GM23248 (cell line): ENCODE measurements around the gene CD244. TPM values are rescaled to one million over a fixed set of nuclear protein-coding genes. Genes with fewer than 3 reads are reported as not detected.

ENCODE experiments used
- DNase-seq: peaks from one replicate; pipeline ENCODE4 v3.0.0-alpha.2; 2015
- H2AFZ ChIP-seq: fragments of 200-600 bp; sonication (generic); 2 replicates; pipeline ENCODE4 v1.6.1; 2016; ENCODE audit warnings: antibody characterized with exemption
- H3F3A ChIP-seq: fragments of 200-600 bp; sonication (generic); 2 replicates; pipeline ENCODE4 v1.6.1; 2016; ENCODE audit warnings: mild to moderate bottlenecking, antibody characterized with exemption, mixed run types; ENCODE audit not compliant: insufficient read depth
- H3K27ac ChIP-seq: fragments of 200-600 bp; sonication (generic); 2 replicates; pipeline ENCODE4 v1.5.1; 2016; ENCODE audit warnings: mild to moderate bottlenecking
- H3K27me3 ChIP-seq: fragments of 200-600 bp; sonication (generic); replicated peaks from 2 replicates; pipeline ENCODE4 v1.6.1; 2016; ENCODE audit warnings: mild to moderate bottlenecking; ENCODE audit not compliant: insufficient read depth
- H3K36me3 ChIP-seq: fragments of 200-600 bp; sonication (generic); 2 replicates; pipeline ENCODE4 v1.6.1; 2016; ENCODE audit warnings: low read depth, mild to moderate bottlenecking
- H3K4me1 ChIP-seq: fragments of 200-600 bp; sonication (generic); 2 replicates; pipeline ENCODE4 v1.6.1; 2016; ENCODE audit warnings: mild to moderate bottlenecking; ENCODE audit not compliant: insufficient read depth
- H3K4me2 ChIP-seq: fragments of 200-600 bp; sonication (generic); one replicate; pipeline ENCODE4 v1.6.1; 2016; ENCODE audit warnings: mild to moderate bottlenecking; ENCODE audit not compliant: unreplicated experiment
- H3K4me3 ChIP-seq: fragments of 200-600 bp; sonication (generic); 2 replicates; pipeline ENCODE4 v1.5.1; 2016; ENCODE audit warnings: mild to moderate bottlenecking
- H3K79me2 ChIP-seq: fragments of 200-600 bp; sonication (generic); 2 replicates; pipeline ENCODE4 v1.6.1; 2016; ENCODE audit warnings: mild to moderate bottlenecking; ENCODE audit not compliant: insufficient read depth
- H3K9ac ChIP-seq: fragments of 200-600 bp; sonication (generic); 2 replicates; pipeline ENCODE4 v1.6.1; 2016; ENCODE audit warnings: mild to moderate bottlenecking
- H3K9me2 ChIP-seq: fragments of 200-600 bp; sonication (generic); 2 replicates; pipeline ENCODE4 v1.6.1; 2016; ENCODE audit warnings: mixed run types, mild to moderate bottlenecking, moderate library complexity; ENCODE audit not compliant: insufficient read depth
- H3K9me3 ChIP-seq: fragments of 200-600 bp; sonication (generic); one replicate; pipeline ENCODE4 v1.6.1; 2017; ENCODE audit warnings: low read depth
- H4K20me1 ChIP-seq: fragments of 200-600 bp; sonication (generic); 2 replicates; pipeline ENCODE4 v1.6.0; 2016; ENCODE audit not compliant: insufficient read depth
- EZH2 ChIP-seq: fragments of 200-600 bp; sonication (generic); IDR thresholded peaks from 2 replicates; pipeline ENCODE4 v1.6.1; 2018; ENCODE audit warnings: antibody characterized with exemption, mild to moderate bottlenecking; ENCODE audit not compliant: insufficient read depth, poor library complexity, severe bottlenecking
- EZH2phosphoT487 ChIP-seq: fragments of 200-600 bp; sonication (generic); IDR thresholded peaks from 2 replicates; pipeline ENCODE4 v1.6.1; 2018; ENCODE audit warnings: antibody characterized with exemption, moderate library complexity, mild to moderate bottlenecking, low read depth; ENCODE audit not compliant: insufficient read depth
- WGBS, 2 experiments: methylation state at CpG; one replicate each; pipeline ENCODE4 v1.1.6; 2015 to 2017; ENCODE audit warnings: low lambda C conversion rate in 2 of 2, low coverage in 1 of 2; ENCODE audit errors: missing lambda C conversion rate in 2 of 2; 5-methylcytosine and 5-hydroxymethylcytosine counted together
- in situ Hi-C: fragments of 300-500 bp; cut with MboI; formaldehyde crosslinking; loops from 2 replicates; pipeline ENCODE4 v1.15.0; 2020
- polyA plus RNA-seq: library from polyadenylated mRNA; unstranded; fragments of >200 nt; fragmentation: Nextera tagmentation; extraction: Ambion mirVana; gene quantifications from 2 replicates; pipeline ENCODE4 v1.2.1, GENCODE V29; 2016
- total RNA-seq: library from RNA; depleted of rRNA; stranded (reverse); fragments of >200 nt; shearing (Covaris generic); gene quantifications from 2 replicates; pipeline ENCODE4 v1.2.3, GENCODE V29; 2014

CD244 gene
- total and polyA plus RNA-seq, 2 experiments from 2014 or later: not detected

DNA sequence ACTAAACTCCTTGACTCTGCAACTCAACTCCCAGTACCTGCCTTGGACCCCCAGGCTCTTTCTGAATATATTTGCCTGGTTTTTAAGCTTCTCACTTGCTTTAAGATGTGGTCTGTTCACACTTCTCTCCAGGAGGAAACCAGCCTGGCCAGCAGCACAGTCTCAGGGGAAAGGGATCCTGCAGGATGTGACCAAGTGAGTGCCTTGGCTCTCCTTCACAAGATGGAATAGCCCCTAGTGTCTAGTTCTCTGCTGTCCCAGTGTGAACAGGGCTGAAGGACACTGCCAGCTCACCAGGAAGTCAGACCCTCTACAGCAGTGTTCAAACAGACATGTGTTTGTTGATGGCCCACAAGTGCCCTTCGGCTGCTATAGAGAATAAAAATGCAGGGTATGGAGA, 32.9 kb downstream of the CD244 start:
- in situ Hi-C loops: no loop called here

GRCh38 chr1:160827418-160827817, 35.3 kb downstream of the CD244 start:
- no peaks in the 10 kb centered on the region for H3K79me2 ChIP-seq
- 28 to 35% methylated on average over 2 of the region's 2 CpGs for WGBS, 2 experiments
- H3K27me3 ChIP-seq: no peaks in the 10 kb centered on the region
- no peak overlapping the region for H3K4me3 ChIP-seq
- H3K36me3 ChIP-seq: no peaks in the 10 kb centered on the region
- no peak overlapping the region for H2AFZ ChIP-seq
- TF ChIP-seq EZH2 (no peak), EZH2phosphoT487 (no peak)
- no peaks in the 10 kb centered on the region for H3K4me1 ChIP-seq
- H4K20me1 ChIP-seq: no peaks in the 10 kb centered on the region
- H3K27ac ChIP-seq: no peak overlapping the region
- DNase-seq: peak; percentile 64
- no peak overlapping the region for H3K9ac ChIP-seq
- no peak overlapping the region for H3K4me2 ChIP-seq
- in situ Hi-C loops: no loop called here
- H3F3A ChIP-seq: no peaks in the 10 kb centered on the region
- H3K9me2 ChIP-seq: no peaks in the 10 kb centered on the region
- no peaks in the 10 kb centered on the region for H3K9me3 ChIP-seq

More for the DNA sequence above, 32.9 kb downstream of the CD244 start:
- Histone ChIP-seq H2AFZ (no peak overlapping the region), H4K20me1 (no peaks in the 10 kb centered on the region), H3K9ac (no peak overlapping the region), H3K9me2 (no peaks in the 10 kb centered on the region), H3K9me3 (no peaks in the 10 kb centered on the region), H3K79me2 (no peaks in the 10 kb centered on the region), H3K27me3 (no peaks in the 10 kb centered on the region), H3K4me3 (no peak overlapping the region), H3K4me2 (no peak overlapping the region), H3K36me3 (no peaks in the 10 kb centered on the region), H3K27ac (no peak overlapping the region), H3K4me1 (no peaks in the 10 kb centered on the region), H3F3A (no peaks in the 10 kb centered on the region)
- no peak for TF ChIP-seq EZH2
- TF ChIP-seq EZH2phosphoT487: no peak
- DNase-seq: no peak
- WGBS, 2 experiments: 25 to 42% methylated on average over 1 of the region's 1 CpG

DNA sequence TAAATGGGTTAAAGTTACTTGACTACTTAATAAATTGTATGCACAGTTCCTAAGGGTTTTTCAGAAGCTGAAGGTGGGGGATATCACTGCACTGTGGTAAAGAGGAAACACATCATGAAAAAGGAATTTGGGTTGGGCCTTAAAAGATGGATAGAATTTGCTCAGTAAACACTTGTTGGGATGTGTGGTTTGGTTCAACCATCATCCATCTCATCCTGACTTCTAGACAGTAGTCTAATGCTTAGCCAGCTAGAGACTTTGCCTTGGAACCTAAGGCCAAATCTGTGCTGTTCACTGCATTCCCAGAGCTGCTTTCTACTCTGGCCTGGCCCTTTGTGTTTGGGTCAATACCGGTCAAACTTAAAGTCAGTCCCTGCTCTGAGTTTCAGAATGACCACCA, 36.1 kb downstream of the CD244 start:
- in situ Hi-C loops: no loop called here
- H2AFZ ChIP-seq: no peak overlapping the region
- H3K4me3 ChIP-seq: no peak overlapping the region

DNA sequence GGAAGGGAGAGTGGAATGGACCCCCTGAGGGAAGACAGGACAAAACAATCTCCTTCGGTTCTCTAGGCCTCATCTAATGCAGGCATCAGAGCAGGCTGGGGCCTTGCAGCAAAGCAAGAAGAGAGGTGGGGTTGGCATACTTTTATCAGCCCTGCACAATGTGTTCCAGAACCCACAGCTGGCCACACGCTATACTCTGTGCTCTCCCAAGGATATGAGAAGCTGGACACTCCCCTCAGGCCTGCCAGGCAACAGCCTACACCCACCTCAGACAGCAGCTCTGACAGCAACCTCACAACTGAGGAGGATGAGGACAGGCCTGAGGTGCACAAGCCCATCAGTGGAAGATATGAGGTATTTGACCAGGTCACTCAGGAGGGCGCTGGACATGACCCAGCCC, 39.4 kb downstream of the CD244 start:
- in situ Hi-C loops: no loop called here
- 3 to 12% methylated on average over 3 of the region's 3 CpGs for WGBS, 2 experiments
- DNase-seq: no peak

More for the DNA sequence above, 36.1 kb downstream of the CD244 start:
- H3K9me3 ChIP-seq: no peaks in the 10 kb centered on the region
- H3K9ac ChIP-seq: no peak overlapping the region
- H3K27ac ChIP-seq: no peak overlapping the region
- TF ChIP-seq EZH2 (no peak), EZH2phosphoT487 (no peak)
- no peaks in the 10 kb centered on the region for H3K36me3 ChIP-seq
- WGBS, 2 experiments: 27 to 47% methylated on average over 1 of the region's 1 CpG
- H3K27me3 ChIP-seq: no peaks in the 10 kb centered on the region
- DNase-seq: no peak
- H3F3A ChIP-seq: no peaks in the 10 kb centered on the region
- H3K4me2 ChIP-seq: no peak overlapping the region
- no peaks in the 10 kb centered on the region for H4K20me1 ChIP-seq
- H3K9me2 ChIP-seq: no peaks in the 10 kb centered on the region
- no peaks in the 10 kb centered on the region for H3K4me1 ChIP-seq
- no peaks in the 10 kb centered on the region for H3K79me2 ChIP-seq

GRCh38 chr1:160821627-160822026, 41.1 kb downstream of the CD244 start:
- Histone ChIP-seq H3K4me2 (no peak overlapping the region), H3K9me3 (no peaks in the 10 kb centered on the region)
- TF ChIP-seq EZH2phosphoT487 (no peak), EZH2 (no peak)

More for the DNA sequence above, 39.4 kb downstream of the CD244 start:
- no peaks in the 10 kb centered on the region for H3K27me3 ChIP-seq
- H3K9me2 ChIP-seq: no peaks in the 10 kb centered on the region
- no peak overlapping the region for H3K4me2 ChIP-seq
- no peaks in the 10 kb centered on the region for H3K79me2 ChIP-seq
- H3K9me3 ChIP-seq: no peaks in the 10 kb centered on the region
- H3K4me1 ChIP-seq: no peaks in the 10 kb centered on the region
- no peak overlapping the region for H3K27ac ChIP-seq
- no peak overlapping the region for H3K4me3 ChIP-seq
- no peaks in the 10 kb centered on the region for H3K36me3 ChIP-seq
- H4K20me1 ChIP-seq: no peaks in the 10 kb centered on the region
- no peak for TF ChIP-seq EZH2phosphoT487
- no peak for TF ChIP-seq EZH2
- H3K9ac ChIP-seq: no peak overlapping the region
- H2AFZ ChIP-seq: no peak overlapping the region
- H3F3A ChIP-seq: no peaks in the 10 kb centered on the region

More at GRCh38 chr1:160821627-160822026, 41.1 kb downstream of the CD244 start:
- Histone ChIP-seq H3K4me3 (no peak overlapping the region), H3K9ac (no peak overlapping the region), H3K79me2 (no peaks in the 10 kb centered on the region), H3K36me3 (no peaks in the 10 kb centered on the region), H3F3A (no peaks in the 10 kb centered on the region), H4K20me1 (no peaks in the 10 kb centered on the region), H3K27ac (no peak overlapping the region), H2AFZ (no peak overlapping the region), H3K9me2 (no peaks in the 10 kb centered on the region), H3K27me3 (no peaks in the 10 kb centered on the region), H3K4me1 (no peaks in the 10 kb centered on the region)
- in situ Hi-C loops: no loop called here
- WGBS, 2 experiments: 49 to 55% methylated on average over 8 of the region's 8 CpGs
- DNase-seq: no peak
